ENCODE results near the gene CRAT.

- no peak for TF ChIP-seq CTCF (IDR thresholded peaks at IDR 0.05; ENCODE audit: borderline replicate concordance, extremely low read depth, low read length, poor library complexity, severe bottlenecking)
- TF ChIP-seq EZH2 (IDR thresholded peaks at IDR 0.05; ENCODE audit: borderline replicate concordance, low read depth, low read length, severe bottlenecking) = no peak
These were observed 40.9 kb upstream of the CRAT start for GRCh38 chr9:129151469-129151868.
